ENCODE measurements around the gene HAND1.

HAND1 gene

GRCh38 chr5:154479160-154479943 is 1.3 kb upstream of the HAND1 start:
- ATAC-seq (replicated peaks) (no peak), DNase-seq (no peak)
- H3K27ac Mint-ChIP-seq = peak overlapping the region; percentile 91
- H3K4me1 Mint-ChIP-seq = peaks cover 45 to 64% of the 10 kb centered on the region in 2 donors
- H3K36me3 Mint-ChIP-seq = peaks cover 7 to 11% of the 10 kb centered on the region in 2 donors
- peaks cover 79 to 94% of the 10 kb centered on the region in 2 donors for H3K27me3 Mint-ChIP-seq
- H3K4me3 Mint-ChIP-seq = peak overlapping the region; percentile 33 to 71
- peaks cover 0 to 1% of the 10 kb centered on the region in 2 donors for H3K9me3 Mint-ChIP-seq

GRCh38 chr5:154478752-154479159 is 729 bp upstream of the HAND1 start:
- Mint-ChIP-seq H3K27me3 (peaks cover 79 to 94% of the 10 kb centered on the region in 2 donors), H3K9me3 (peaks cover 0 to 1% of the 10 kb centered on the region in 2 donors), H3K4me3 (peak overlapping the region in 1 of 2 donors; percentile 71), H3K4me1 (peaks cover 45 to 64% of the 10 kb centered on the region in 2 donors), H3K36me3 (peaks cover 7 to 8% of the 10 kb centered on the region in 2 donors), H3K27ac (no peak overlapping the region)
- ATAC-seq (replicated peaks) (no peak), DNase-seq (no peak)

- H3K4me1 Mint-ChIP-seq = peaks cover 47 to 67% of the 10 kb centered on the region in 2 donors
- peak overlapping the region; percentile 77 to 82 for H3K4me3 Mint-ChIP-seq
- no peak for DNase-seq
- H3K27ac Mint-ChIP-seq = peak overlapping the region; percentile 63
- peak in 1 of 2 donors; percentile 24 for ATAC-seq (replicated peaks)
- peaks cover 0 to 1% of the 10 kb centered on the region in 2 donors for H3K9me3 Mint-ChIP-seq
- H3K27me3 Mint-ChIP-seq = peaks cover 78 to 94% of the 10 kb centered on the region in 2 donors
- peaks cover 7 to 8% of the 10 kb centered on the region in 2 donors for H3K36me3 Mint-ChIP-seq
Observed at GRCh38 chr5:154477382-154478223, 424 bp downstream of the HAND1 start.

- ATAC-seq (replicated peaks) (no peak), DNase-seq (no peak)
- H3K4me3 Mint-ChIP-seq = peak overlapping the region; percentile 77 to 82
- peaks cover 43 to 62% of the 10 kb centered on the region in 2 donors for H3K4me1 Mint-ChIP-seq
- peak overlapping the region; percentile 88 for H3K27ac Mint-ChIP-seq
- peaks cover 7 to 8% of the 10 kb centered on the region in 2 donors for H3K36me3 Mint-ChIP-seq
- peaks cover 71 to 90% of the 10 kb centered on the region in 2 donors for H3K27me3 Mint-ChIP-seq
- peaks cover 0 to 1% of the 10 kb centered on the region in 2 donors for H3K9me3 Mint-ChIP-seq
Observed at GRCh38 chr5:154476354-154477205, 1.4 kb downstream of the HAND1 start.

GRCh38 chr5:154475591-154476353 is 2.3 kb downstream of the HAND1 start:
- ATAC-seq (replicated peaks) = no peak
- Mint-ChIP-seq H3K36me3 (peaks cover 7 to 8% of the 10 kb centered on the region in 2 donors), H3K27me3 (peaks cover 71 to 90% of the 10 kb centered on the region in 2 donors), H3K4me1 (peaks cover 45 to 62% of the 10 kb centered on the region in 2 donors), H3K4me3 (peak overlapping the region; percentile 68 to 77), H3K9me3 (peaks cover 0 to 1% of the 10 kb centered on the region in 2 donors), H3K27ac (peak overlapping the region; percentile 88)
- no peak for DNase-seq

GRCh38 chr5:154474396-154475334 is 3.4 kb downstream of the HAND1 start:
- peaks cover 72 to 89% of the 10 kb centered on the region in 2 donors for H3K27me3 Mint-ChIP-seq
- H3K4me3 Mint-ChIP-seq = peak overlapping the region; percentile 54 to 66
- peaks cover 38 to 60% of the 10 kb centered on the region in 2 donors for H3K4me1 Mint-ChIP-seq
- ATAC-seq (replicated peaks) (no peak), DNase-seq (no peak)
- H3K27ac Mint-ChIP-seq = peak overlapping the region; percentile 88
- H3K36me3 Mint-ChIP-seq = peaks cover 7 to 8% of the 10 kb centered on the region in 2 donors
- peaks cover 0 to 1% of the 10 kb centered on the region in 2 donors for H3K9me3 Mint-ChIP-seq

- ATAC-seq (replicated peaks) (no peak), DNase-seq (no peak)
- Mint-ChIP-seq H3K4me3 (peak overlapping the region; percentile 30), H3K36me3 (peaks cover 4 to 7% of the 10 kb centered on the region in 2 donors), H3K27me3 (peaks cover 71 to 88% of the 10 kb centered on the region in 2 donors), H3K27ac (peak overlapping the region; percentile 71), H3K9me3 (peaks cover 0 to 1% of the 10 kb centered on the region in 2 donors), H3K4me1 (peaks cover 35 to 53% of the 10 kb centered on the region in 2 donors)
Observed at GRCh38 chr5:154473581-154474283, 4.3 kb downstream of the HAND1 start.

GRCh38 chr5:154472871-154473580 is 5.0 kb downstream of the HAND1 start:
- peaks cover 4 to 7% of the 10 kb centered on the region in 2 donors for H3K36me3 Mint-ChIP-seq
- H3K27ac Mint-ChIP-seq = peak overlapping the region; percentile 77
- H3K4me3 Mint-ChIP-seq = peak overlapping the region; percentile 56 to 65
- peaks cover 73 to 93% of the 10 kb centered on the region in 2 donors for H3K27me3 Mint-ChIP-seq
- H3K9me3 Mint-ChIP-seq = peaks cover 0 to 1% of the 10 kb centered on the region in 2 donors
- no peak for DNase-seq
- ATAC-seq (replicated peaks) = no peak
- peaks cover 35 to 52% of the 10 kb centered on the region in 2 donors for H3K4me1 Mint-ChIP-seq

- Mint-ChIP-seq H3K9me3 (peaks cover 0 to 1% of the 10 kb centered on the region in 2 donors), H3K4me1 (peaks cover 26 to 33% of the 10 kb centered on the region in 2 donors), H3K27ac (no peak overlapping the region), H3K36me3 (peaks cover 0 to 4% of the 10 kb centered on the region in 2 donors), H3K27me3 (peaks cover 63 to 79% of the 10 kb centered on the region in 2 donors), H3K4me3 (no peak overlapping the region)
- ATAC-seq (replicated peaks) (no peak), DNase-seq (no peak)
Observed at GRCh38 chr5:154470947-154471870, 6.8 kb downstream of the HAND1 start.

GRCh38 chr5:154470137-154470536 is 7.9 kb downstream of the HAND1 start:
- Mint-ChIP-seq H3K4me1 (peaks cover 20 to 23% of the 10 kb centered on the region in 2 donors), H3K4me3 (no peak overlapping the region), H3K9me3 (peaks cover 0 to 1% of the 10 kb centered on the region in 2 donors), H3K27me3 (peaks cover 54 to 68% of the 10 kb centered on the region in 2 donors), H3K27ac (no peak overlapping the region), H3K36me3 (peaks cover 0 to 4% of the 10 kb centered on the region in 2 donors)
- no peak for DNase-seq
- ATAC-seq (replicated peaks) = no peak

Measured in stimulated activated naive B cell treated with anti-CD40 and anti-IgM and Interleukin-4, amounts not matched to agents 10 μg/mL and 1 μg/mL and 100 μg/mL, for 72 hours (primary cell).